A673 (cell line): Measurements from ENCODE around the gene MGAT4A. TPM values are rescaled to one million over a fixed set of nuclear protein-coding genes. Genes with fewer than 3 reads are reported as not detected.

Experiments
- BruUV-seq: library from RNA; stranded (reverse); fragments of 400-500 nt; replicated peaks from 2 replicates; lab custom pipeline; 2021; lab: Mats Ljungman, UMichigan
- CTCF ChIA-PET: fragments of 300-600 bp; sonication (Branson Sonifier 250); formaldehyde crosslinking; loops from one replicate; lab custom pipeline; 2022; ENCODE audit warnings: antibody characterized with exemption; lab: Charles Lee
- POLR2A ChIA-PET: fragments of 300-600 bp; sonication (Branson Sonifier 250); formaldehyde crosslinking; loops from one replicate; lab custom pipeline; 2022; ENCODE audit warnings: antibody characterized with exemption; ENCODE audit not compliant: low non-redundant PET; lab: Charles Lee
- DNase-seq: peaks from one replicate; pipeline ENCODE4 v3.0.0-alpha.2; 2015; ENCODE audit warnings: low spot score
- H3K27ac ChIP-seq: fragments of 200-600 bp; sonication (generic); 2 replicates; pipeline ENCODE4 v1.5.1; 2016; ENCODE audit warnings: mixed run types, low read depth, mild to moderate bottlenecking, mixed read lengths, antibody characterized with exemption, low read length; ENCODE audit not compliant: poor library complexity, severe bottlenecking
- H3K27me3 ChIP-seq: fragments of 200-600 bp; sonication (generic); replicated peaks from 2 replicates; pipeline ENCODE4 v1.6.1; 2017; ENCODE audit warnings: mixed run types, low read depth, mild to moderate bottlenecking, mixed read lengths, antibody characterized with exemption, low read length; ENCODE audit not compliant: insufficient read depth, poor library complexity
- H3K36me3 ChIP-seq: fragments of 200-600 bp; sonication (generic); 2 replicates; pipeline ENCODE4 v1.6.1; 2016; ENCODE audit warnings: mixed run types, mild to moderate bottlenecking, mixed read lengths, antibody characterized with exemption, low read length; ENCODE audit not compliant: insufficient read depth, poor library complexity, severe bottlenecking
- H3K4me1 ChIP-seq: fragments of 200-600 bp; sonication (generic); 2 replicates; pipeline ENCODE4 v1.6.1; 2017; ENCODE audit warnings: mixed run types, mild to moderate bottlenecking, mixed read lengths, antibody characterized with exemption, low read length; ENCODE audit not compliant: insufficient read depth, poor library complexity, severe bottlenecking
- H3K4me3 ChIP-seq: fragments of 200-600 bp; sonication (generic); 2 replicates; pipeline ENCODE4 v1.5.1; 2016; ENCODE audit warnings: low read depth, mixed run types, mild to moderate bottlenecking, mixed read lengths, low read length; ENCODE audit not compliant: poor library complexity, severe bottlenecking
- H3K9me3 ChIP-seq: fragments of 200-600 bp; sonication (generic); 2 replicates; pipeline ENCODE4 v1.6.1; 2016; ENCODE audit warnings: mixed run types, low read depth, mild to moderate bottlenecking, mixed read lengths, antibody characterized with exemption, low read length; ENCODE audit not compliant: poor library complexity, severe bottlenecking
- EZH2 ChIP-seq: fragments of 200-600 bp; sonication (generic); IDR thresholded peaks from 2 replicates; pipeline ENCODE4 v1.6.1; 2017; ENCODE audit warnings: borderline replicate concordance, low read depth, mild to moderate bottlenecking, mixed read lengths, antibody characterized with exemption, low read length; ENCODE audit not compliant: poor library complexity, severe bottlenecking
- intact Hi-C: fragments of 100-400 bp; cut with micrococcal nuclease; formaldehyde crosslinking; loops from one replicate; pipeline ENCODE4 v1.10.0; 2022; ENCODE audit not compliant: unreplicated experiment
- total RNA-seq: library from RNA; stranded (reverse); gene quantifications from 2 replicates; pipeline ENCODE4 v1.2.3, GENCODE V29; 2021
- TF ChIP-seq, protein P1 (sequence below): fragments of 300-800, 200-600 bp; sonication (generic); conservative IDR thresholded peaks from 2 replicates; pipeline ENCODE4 v1.5.1; 2017; ENCODE audit warnings: low read depth, mild to moderate bottlenecking, antibody characterized with exemption, low read length, moderate library complexity, mixed read lengths

Gene MGAT4A
- total RNA-seq, 1 experiment from 2014 or later: 0.09 TPM

DNA sequence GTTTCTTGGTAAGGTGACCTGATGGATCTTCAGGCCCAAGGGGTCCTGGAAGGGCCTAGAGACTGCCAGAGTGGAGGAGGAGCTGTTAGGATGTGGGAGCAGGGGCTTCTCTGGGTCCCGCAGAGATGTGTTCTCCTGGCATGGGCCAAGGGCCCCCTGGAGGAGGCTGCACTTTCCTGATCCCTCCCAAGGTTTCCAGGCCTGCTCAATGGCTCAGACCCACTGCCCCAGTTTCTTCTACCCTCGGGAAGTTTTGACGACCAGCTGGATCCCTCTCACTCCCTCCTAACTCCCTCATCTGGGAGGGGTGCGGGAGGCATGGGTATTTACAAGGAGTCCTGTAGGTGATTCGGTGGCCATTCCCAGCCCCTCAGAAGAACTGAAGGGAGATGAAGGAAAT is 158.7 kb downstream of the MGAT4A start:
- H3K36me3 ChIP-seq: peaks cover 13% of the 10 kb centered on the region
- no TSS peak for BruUV-seq
- TF ChIP-seq, protein P1, sequence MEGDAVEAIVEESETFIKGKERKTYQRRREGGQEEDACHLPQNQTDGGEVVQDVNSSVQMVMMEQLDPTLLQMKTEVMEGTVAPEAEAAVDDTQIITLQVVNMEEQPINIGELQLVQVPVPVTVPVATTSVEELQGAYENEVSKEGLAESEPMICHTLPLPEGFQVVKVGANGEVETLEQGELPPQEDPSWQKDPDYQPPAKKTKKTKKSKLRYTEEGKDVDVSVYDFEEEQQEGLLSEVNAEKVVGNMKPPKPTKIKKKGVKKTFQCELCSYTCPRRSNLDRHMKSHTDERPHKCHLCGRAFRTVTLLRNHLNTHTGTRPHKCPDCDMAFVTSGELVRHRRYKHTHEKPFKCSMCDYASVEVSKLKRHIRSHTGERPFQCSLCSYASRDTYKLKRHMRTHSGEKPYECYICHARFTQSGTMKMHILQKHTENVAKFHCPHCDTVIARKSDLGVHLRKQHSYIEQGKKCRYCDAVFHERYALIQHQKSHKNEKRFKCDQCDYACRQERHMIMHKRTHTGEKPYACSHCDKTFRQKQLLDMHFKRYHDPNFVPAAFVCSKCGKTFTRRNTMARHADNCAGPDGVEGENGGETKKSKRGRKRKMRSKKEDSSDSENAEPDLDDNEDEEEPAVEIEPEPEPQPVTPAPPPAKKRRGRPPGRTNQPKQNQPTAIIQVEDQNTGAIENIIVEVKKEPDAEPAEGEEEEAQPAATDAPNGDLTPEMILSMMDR: no peak
- no peak for TF ChIP-seq EZH2
- no peak overlapping the region for H3K4me3 ChIP-seq
- POLR2A ChIA-PET: no interaction called here
- no peaks in the 10 kb centered on the region for H3K27me3 ChIP-seq
- CTCF ChIA-PET: no interaction called here
- no peak for DNase-seq
- no peak overlapping the region for H3K27ac ChIP-seq
- no peaks in the 10 kb centered on the region for H3K9me3 ChIP-seq
- intact Hi-C loops: no loop called here
- no peaks in the 10 kb centered on the region for H3K4me1 ChIP-seq

DNA sequence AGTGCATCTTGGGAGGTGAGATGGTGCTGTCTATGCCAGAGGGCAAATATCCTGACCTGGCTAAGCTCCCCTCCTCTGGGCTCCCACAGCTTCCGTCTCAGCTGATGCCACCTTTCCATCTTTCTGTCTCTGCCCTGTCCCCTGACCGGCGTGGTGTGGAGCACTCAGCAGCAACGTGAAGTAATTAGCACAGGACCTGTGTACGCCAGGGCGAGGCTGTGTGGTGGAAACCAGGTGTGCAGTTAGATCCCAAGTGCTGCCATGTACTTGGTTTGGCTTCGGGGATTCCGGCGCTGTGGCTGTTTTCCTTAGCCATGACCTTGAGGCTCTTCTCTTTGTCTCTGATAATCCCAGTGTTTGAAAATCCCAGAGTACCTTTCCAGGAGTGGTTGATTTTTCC is 159.1 kb downstream of the MGAT4A start:
- Histone ChIP-seq H3K4me3 (no peak overlapping the region), H3K4me1 (no peaks in the 10 kb centered on the region), H3K9me3 (no peaks in the 10 kb centered on the region), H3K36me3 (peaks cover 13% of the 10 kb centered on the region), H3K27ac (no peak overlapping the region), H3K27me3 (no peaks in the 10 kb centered on the region)
- no TSS peak for BruUV-seq
- intact Hi-C loops: no loop called here
- no peak for TF ChIP-seq EZH2
- TF ChIP-seq, protein P1: no peak
- CTCF ChIA-PET: no interaction called here
- POLR2A ChIA-PET: no interaction called here
- DNase-seq: no peak

DNA sequence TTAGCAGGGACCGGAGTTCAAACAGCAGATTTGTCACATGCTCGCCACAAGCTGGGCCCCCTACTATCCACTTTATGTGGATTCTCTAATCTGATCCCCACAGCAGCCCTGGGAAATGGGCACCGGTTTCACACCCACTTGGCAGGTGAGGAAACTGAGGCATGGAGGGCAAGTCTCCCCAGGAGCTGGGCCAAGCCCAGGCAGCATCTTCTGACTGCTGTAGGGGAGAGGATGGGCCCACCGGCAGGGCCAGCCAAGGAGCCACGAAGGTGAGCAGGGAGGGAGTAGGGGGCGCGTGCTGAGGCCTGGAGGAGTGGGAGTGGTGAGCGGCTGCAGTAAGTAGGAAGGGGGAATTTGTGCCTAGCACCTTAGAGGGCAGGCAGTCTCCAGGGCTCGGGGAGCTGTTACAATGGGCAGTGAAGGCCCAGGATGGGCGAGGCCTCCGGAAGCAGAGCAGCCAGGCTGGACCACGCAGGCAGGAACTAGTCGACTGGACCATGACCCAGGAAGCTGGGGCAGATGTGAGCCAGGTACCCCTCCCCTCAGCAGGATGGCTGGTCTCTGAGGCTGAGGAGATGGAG is 159.7 kb downstream of the MGAT4A start:
- BruUV-seq: no TSS peak
- Histone ChIP-seq H3K4me1 (no peaks in the 10 kb centered on the region), H3K27ac (no peak overlapping the region), H3K9me3 (no peaks in the 10 kb centered on the region), H3K36me3 (peaks cover 13% of the 10 kb centered on the region), H3K4me3 (no peak overlapping the region), H3K27me3 (no peaks in the 10 kb centered on the region)
- no peak for TF ChIP-seq EZH2
- TF ChIP-seq, protein P1: no peak
- intact Hi-C loops: no loop called here
- POLR2A ChIA-PET: no interaction called here
- DNase-seq: no peak
- CTCF ChIA-PET: no interaction called here
